H1 (cell line): ENCODE data around the gene GLS. TPM values are rescaled to one million over a fixed set of nuclear protein-coding genes. Genes with fewer than 3 reads are reported as not detected.

ENCODE experiments used
- CTBP2 ChIP-seq: IDR thresholded peaks from 2 replicates; pipeline ENCODE4 v1.7.0; 2011; ENCODE audit warnings: borderline replicate concordance, mild to moderate bottlenecking, moderate library complexity, mixed read lengths, low read length; ENCODE audit not compliant: insufficient read depth, insufficient read length
- CTCF ChIP-seq, 3 experiments: IDR thresholded peaks; 1 replicate in 2 of 3; 2 replicates in 1 of 3; pipeline versions ENCODE4 v1.5.1 to v1.6.1; 2011; ENCODE audit warnings: low read length in 3 of 3, mild to moderate bottlenecking in 3 of 3, inconsistent platforms in 2 of 3, low read depth in 1 of 3, moderate library complexity in 1 of 3; ENCODE audit not compliant: insufficient read depth in 1 of 3; ENCODE audit errors: control extremely low read depth in 1 of 3
- KDM4A ChIP-seq: IDR thresholded peaks from one replicate; pipeline ENCODE4 v1.7.1; 2012; ENCODE audit warnings: low read depth, mild to moderate bottlenecking, moderate library complexity, low read length, inconsistent platforms; ENCODE audit not compliant: severe bottlenecking
- RAD21 ChIP-seq, 2 experiments: IDR thresholded peaks in 1 of 2; conservative IDR thresholded peaks in 1 of 2; 2 replicates each; pipeline ENCODE4 v1.6.1; 2011; ENCODE audit warnings: low read depth in 2 of 2, low read length in 2 of 2, improper control_type of control experiment in 1 of 2, inconsistent platforms in 1 of 2, mild to moderate bottlenecking in 1 of 2, moderate library complexity in 1 of 2
- RNF2 ChIP-seq: fragments of 200-900, 300-1000 bp; sonication (generic); IDR thresholded peaks from 2 replicates; pipeline ENCODE4 v1.7.1; 2016; ENCODE audit warnings: borderline replicate concordance, low read depth, mild to moderate bottlenecking, antibody characterized with exemption, low read length; ENCODE audit not compliant: poor library complexity, severe bottlenecking; ENCODE audit errors: missing control alignments
- SP1 ChIP-seq: IDR thresholded peaks from 2 replicates; pipeline ENCODE4 v1.6.1; 2011; ENCODE audit warnings: low read depth, low read length
- TEAD4 ChIP-seq: IDR thresholded peaks from 2 replicates; pipeline ENCODE4 v1.6.1; 2012; ENCODE audit warnings: low read depth, low read length, inconsistent platforms, mixed read lengths
- polyA plus RNA-seq, 7 experiments: library from polyadenylated mRNA; depleted of rRNA in 3 of 7; stranded (reverse) in 5 of 7; unstranded in 2 of 7; fragments of >200 nt in 5 of 7; fragments of 200-250 nt in 2 of 7; gene quantifications; 1 replicate in 5 of 7; 2 replicates in 1 of 7; 4 replicates in 1 of 7; pipeline versions ENCODE4 v1.2.1 to v1.2.3, GENCODE V29; 2011 to 2013; ENCODE audit warnings: missing spikeins in 2 of 7, mixed read lengths in 2 of 7
- total RNA-seq: library from RNA; stranded (reverse); fragmentation: NEBNext Ultra II Directional; extraction: Animal tissue kit (Norgen Biotek cat#: 25700); gene quantifications from 2 replicates; pipeline ENCODE4 v1.2.1, GENCODE V29; 2021
- TF ChIP-seq, protein P1 (sequence below): fragments of 300-600 bp; sonication (generic); IDR thresholded peaks from 2 replicates; pipeline ENCODE4 v1.7.1; 2012; ENCODE audit warnings: low read length, moderate library complexity, mild to moderate bottlenecking, inconsistent platforms; ENCODE audit not compliant: insufficient replicate concordance

Gene GLS
- total and polyA plus RNA-seq, 2 of the 8 experiments (the other 6 are each of a cell fraction or from before 2014, with no cell fraction given) = 15.7 to 89.8 TPM

- TF ChIP-seq, protein P1, sequence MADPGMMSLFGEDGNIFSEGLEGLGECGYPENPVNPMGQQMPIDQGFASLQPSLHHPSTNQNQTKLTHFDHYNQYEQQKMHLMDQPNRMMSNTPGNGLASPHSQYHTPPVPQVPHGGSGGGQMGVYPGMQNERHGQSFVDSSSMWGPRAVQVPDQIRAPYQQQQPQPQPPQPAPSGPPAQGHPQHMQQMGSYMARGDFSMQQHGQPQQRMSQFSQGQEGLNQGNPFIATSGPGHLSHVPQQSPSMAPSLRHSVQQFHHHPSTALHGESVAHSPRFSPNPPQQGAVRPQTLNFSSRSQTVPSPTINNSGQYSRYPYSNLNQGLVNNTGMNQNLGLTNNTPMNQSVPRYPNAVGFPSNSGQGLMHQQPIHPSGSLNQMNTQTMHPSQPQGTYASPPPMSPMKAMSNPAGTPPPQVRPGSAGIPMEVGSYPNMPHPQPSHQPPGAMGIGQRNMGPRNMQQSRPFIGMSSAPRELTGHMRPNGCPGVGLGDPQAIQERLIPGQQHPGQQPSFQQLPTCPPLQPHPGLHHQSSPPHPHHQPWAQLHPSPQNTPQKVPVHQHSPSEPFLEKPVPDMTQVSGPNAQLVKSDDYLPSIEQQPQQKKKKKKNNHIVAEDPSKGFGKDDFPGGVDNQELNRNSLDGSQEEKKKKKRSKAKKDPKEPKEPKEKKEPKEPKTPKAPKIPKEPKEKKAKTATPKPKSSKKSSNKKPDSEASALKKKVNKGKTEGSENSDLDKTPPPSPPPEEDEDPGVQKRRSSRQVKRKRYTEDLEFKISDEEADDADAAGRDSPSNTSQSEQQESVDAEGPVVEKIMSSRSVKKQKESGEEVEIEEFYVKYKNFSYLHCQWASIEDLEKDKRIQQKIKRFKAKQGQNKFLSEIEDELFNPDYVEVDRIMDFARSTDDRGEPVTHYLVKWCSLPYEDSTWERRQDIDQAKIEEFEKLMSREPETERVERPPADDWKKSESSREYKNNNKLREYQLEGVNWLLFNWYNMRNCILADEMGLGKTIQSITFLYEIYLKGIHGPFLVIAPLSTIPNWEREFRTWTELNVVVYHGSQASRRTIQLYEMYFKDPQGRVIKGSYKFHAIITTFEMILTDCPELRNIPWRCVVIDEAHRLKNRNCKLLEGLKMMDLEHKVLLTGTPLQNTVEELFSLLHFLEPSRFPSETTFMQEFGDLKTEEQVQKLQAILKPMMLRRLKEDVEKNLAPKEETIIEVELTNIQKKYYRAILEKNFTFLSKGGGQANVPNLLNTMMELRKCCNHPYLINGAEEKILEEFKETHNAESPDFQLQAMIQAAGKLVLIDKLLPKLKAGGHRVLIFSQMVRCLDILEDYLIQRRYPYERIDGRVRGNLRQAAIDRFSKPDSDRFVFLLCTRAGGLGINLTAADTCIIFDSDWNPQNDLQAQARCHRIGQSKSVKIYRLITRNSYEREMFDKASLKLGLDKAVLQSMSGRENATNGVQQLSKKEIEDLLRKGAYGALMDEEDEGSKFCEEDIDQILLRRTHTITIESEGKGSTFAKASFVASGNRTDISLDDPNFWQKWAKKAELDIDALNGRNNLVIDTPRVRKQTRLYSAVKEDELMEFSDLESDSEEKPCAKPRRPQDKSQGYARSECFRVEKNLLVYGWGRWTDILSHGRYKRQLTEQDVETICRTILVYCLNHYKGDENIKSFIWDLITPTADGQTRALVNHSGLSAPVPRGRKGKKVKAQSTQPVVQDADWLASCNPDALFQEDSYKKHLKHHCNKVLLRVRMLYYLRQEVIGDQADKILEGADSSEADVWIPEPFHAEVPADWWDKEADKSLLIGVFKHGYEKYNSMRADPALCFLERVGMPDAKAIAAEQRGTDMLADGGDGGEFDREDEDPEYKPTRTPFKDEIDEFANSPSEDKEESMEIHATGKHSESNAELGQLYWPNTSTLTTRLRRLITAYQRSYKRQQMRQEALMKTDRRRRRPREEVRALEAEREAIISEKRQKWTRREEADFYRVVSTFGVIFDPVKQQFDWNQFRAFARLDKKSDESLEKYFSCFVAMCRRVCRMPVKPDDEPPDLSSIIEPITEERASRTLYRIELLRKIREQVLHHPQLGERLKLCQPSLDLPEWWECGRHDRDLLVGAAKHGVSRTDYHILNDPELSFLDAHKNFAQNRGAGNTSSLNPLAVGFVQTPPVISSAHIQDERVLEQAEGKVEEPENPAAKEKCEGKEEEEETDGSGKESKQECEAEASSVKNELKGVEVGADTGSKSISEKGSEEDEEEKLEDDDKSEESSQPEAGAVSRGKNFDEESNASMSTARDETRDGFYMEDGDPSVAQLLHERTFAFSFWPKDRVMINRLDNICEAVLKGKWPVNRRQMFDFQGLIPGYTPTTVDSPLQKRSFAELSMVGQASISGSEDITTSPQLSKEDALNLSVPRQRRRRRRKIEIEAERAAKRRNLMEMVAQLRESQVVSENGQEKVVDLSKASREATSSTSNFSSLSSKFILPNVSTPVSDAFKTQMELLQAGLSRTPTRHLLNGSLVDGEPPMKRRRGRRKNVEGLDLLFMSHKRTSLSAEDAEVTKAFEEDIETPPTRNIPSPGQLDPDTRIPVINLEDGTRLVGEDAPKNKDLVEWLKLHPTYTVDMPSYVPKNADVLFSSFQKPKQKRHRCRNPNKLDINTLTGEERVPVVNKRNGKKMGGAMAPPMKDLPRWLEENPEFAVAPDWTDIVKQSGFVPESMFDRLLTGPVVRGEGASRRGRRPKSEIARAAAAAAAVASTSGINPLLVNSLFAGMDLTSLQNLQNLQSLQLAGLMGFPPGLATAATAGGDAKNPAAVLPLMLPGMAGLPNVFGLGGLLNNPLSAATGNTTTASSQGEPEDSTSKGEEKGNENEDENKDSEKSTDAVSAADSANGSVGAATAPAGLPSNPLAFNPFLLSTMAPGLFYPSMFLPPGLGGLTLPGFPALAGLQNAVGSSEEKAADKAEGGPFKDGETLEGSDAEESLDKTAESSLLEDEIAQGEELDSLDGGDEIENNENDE = no peak
- TF ChIP-seq RAD21 (IDR thresholded peaks at IDR 0.05 in 1 of 2, conservative IDR thresholded peaks at IDR 0.05 in 1 of 2; ENCODE audit: low read depth in 2 of 2, low read length in 2 of 2) (no peak), CTCF (IDR thresholded peaks at IDR 0.05; ENCODE audit: control extremely low read depth in 1 of 3, insufficient read depth in 1 of 3, low read depth in 1 of 3, low read length in 3 of 3) (no peak), RNF2 (no peak), CTBP2 (no peak), SP1 (no peak), TEAD4 (no peak), KDM4A (no peak)
These were observed 25.9 kb upstream of the GLS start (continued) for GRCh38 chr2:190854726-190855125.
